ENCODE data around the gene MYO15B.

DNA sequence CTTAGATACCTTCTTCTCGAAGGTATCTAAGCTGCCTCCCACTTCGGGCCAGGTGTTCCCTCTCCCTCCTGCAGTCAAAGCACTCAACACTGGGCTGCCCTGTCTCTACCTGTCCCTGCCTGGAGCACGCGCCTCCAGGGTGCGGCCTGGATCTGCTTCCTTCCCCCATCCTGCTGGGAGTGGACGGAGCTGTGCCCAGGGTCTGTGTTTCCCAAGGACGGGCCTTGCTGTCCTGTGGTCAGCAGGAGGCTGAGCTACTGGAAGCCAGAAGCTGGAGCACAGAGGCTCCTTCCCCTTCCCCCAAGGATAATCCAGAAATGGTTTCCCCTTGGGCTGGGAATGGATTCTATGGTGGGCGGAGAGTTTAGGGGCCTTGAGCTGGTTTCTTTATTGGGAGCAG is 45.4 kb upstream of the MYO15B start:
- TF ChIP-seq MXI1 (conservative IDR thresholded peaks at IDR 0.05; ENCODE audit: poor library complexity, severe bottlenecking), result no peak
- TF ChIP-seq, protein P1, sequence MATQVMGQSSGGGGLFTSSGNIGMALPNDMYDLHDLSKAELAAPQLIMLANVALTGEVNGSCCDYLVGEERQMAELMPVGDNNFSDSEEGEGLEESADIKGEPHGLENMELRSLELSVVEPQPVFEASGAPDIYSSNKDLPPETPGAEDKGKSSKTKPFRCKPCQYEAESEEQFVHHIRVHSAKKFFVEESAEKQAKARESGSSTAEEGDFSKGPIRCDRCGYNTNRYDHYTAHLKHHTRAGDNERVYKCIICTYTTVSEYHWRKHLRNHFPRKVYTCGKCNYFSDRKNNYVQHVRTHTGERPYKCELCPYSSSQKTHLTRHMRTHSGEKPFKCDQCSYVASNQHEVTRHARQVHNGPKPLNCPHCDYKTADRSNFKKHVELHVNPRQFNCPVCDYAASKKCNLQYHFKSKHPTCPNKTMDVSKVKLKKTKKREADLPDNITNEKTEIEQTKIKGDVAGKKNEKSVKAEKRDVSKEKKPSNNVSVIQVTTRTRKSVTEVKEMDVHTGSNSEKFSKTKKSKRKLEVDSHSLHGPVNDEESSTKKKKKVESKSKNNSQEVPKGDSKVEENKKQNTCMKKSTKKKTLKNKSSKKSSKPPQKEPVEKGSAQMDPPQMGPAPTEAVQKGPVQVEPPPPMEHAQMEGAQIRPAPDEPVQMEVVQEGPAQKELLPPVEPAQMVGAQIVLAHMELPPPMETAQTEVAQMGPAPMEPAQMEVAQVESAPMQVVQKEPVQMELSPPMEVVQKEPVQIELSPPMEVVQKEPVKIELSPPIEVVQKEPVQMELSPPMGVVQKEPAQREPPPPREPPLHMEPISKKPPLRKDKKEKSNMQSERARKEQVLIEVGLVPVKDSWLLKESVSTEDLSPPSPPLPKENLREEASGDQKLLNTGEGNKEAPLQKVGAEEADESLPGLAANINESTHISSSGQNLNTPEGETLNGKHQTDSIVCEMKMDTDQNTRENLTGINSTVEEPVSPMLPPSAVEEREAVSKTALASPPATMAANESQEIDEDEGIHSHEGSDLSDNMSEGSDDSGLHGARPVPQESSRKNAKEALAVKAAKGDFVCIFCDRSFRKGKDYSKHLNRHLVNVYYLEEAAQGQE (IDR thresholded peaks at IDR 0.05; ENCODE audit: borderline replicate concordance), result no peak
- TF ChIP-seq, protein P2, sequence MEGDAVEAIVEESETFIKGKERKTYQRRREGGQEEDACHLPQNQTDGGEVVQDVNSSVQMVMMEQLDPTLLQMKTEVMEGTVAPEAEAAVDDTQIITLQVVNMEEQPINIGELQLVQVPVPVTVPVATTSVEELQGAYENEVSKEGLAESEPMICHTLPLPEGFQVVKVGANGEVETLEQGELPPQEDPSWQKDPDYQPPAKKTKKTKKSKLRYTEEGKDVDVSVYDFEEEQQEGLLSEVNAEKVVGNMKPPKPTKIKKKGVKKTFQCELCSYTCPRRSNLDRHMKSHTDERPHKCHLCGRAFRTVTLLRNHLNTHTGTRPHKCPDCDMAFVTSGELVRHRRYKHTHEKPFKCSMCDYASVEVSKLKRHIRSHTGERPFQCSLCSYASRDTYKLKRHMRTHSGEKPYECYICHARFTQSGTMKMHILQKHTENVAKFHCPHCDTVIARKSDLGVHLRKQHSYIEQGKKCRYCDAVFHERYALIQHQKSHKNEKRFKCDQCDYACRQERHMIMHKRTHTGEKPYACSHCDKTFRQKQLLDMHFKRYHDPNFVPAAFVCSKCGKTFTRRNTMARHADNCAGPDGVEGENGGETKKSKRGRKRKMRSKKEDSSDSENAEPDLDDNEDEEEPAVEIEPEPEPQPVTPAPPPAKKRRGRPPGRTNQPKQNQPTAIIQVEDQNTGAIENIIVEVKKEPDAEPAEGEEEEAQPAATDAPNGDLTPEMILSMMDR (IDR thresholded peaks at IDR 0.05; ENCODE audit: poor library complexity, severe bottlenecking), result no peak
- no peak for TF ChIP-seq EP300 (conservative IDR thresholded peaks at IDR 0.05; ENCODE audit: poor library complexity, severe bottlenecking)
- TF ChIP-seq SMC3 (conservative IDR thresholded peaks at IDR 0.05; ENCODE audit: poor library complexity), result no peak
- TF ChIP-seq POLR2AphosphoS5 (IDR thresholded peaks at IDR 0.05), result no peak
- TF ChIP-seq EZH2 (IDR thresholded peaks at IDR 0.05; ENCODE audit: borderline replicate concordance, insufficient read depth, low read length, poor library complexity, severe bottlenecking), result no peak
- no peak for TF ChIP-seq RAD21 (conservative IDR thresholded peaks at IDR 0.05)
- TF ChIP-seq TAF1 (IDR thresholded peaks at IDR 0.05; ENCODE audit: low read depth), result no peak
